ENCODE measurements around the gene TUBA1B. TPM values are rescaled to one million over a fixed set of nuclear protein-coding genes. Genes with fewer than 3 reads are reported as not detected.
A peak's percentile ranks its signal among the peaks of the same experiment; 100 is the strongest.

Gene TUBA1B
- total and polyA plus RNA-seq, 11 donors: 189 to 1,651 (median 464) TPM

DNA sequence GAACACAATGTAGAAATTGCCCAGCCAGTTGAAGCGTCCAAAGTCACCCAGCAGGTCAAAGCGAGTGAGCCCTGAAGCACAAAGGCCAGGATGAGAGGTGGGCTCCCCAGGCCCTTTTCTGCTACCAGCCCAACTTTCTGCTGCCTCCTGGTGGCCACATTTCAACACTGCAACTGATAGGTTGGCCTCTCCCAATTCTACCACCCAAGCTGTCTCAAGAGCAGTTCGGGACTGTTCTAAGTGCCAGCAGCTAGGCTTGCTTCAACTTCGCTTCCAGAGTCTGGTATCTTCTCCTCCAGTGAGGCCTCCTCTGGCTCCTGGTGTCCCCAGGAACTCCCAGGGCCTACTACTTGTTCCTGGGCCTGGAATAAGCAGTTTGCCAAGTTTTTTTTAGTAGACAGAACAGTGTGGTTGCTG is 33.2 kb downstream of the TUBA1B start:
- 68 to 73% (median 71%) methylated on average over 2 to 4 of the region's 4 CpGs for WGBS, 4 donors
- ATAC-seq (peak; percentile 13 to 35 (median 26)), DNase-seq (peak; percentile 27 to 60 (median 47))
- intact Hi-C loops (cut with DNase I): loop anchor here in 2 of 10 donors (5.0 kb wide), 1 partner anchor 36 kb away; the partner anchor contains the start of gene KMT2D (in 2 of the 2)
- Histone ChIP-seq H3K4me1 (peaks cover 0 to 23% (median 19%) of the 10 kb centered on the region in 12 donors), H3K27ac (no peak overlapping the region), H3K27me3 (peaks cover 0 to 19% (median 12%) of the 10 kb centered on the region in 9 donors), H3K9me3 (no peaks in the 10 kb centered on the region), H3K4me3 (no peak overlapping the region), H3K36me3 (peaks cover 7 to 75% (median 69%) of the 10 kb centered on the region in 9 donors)
- no peak for TF ChIP-seq POLR2A (IDR thresholded peaks at IDR 0.05)
- TF ChIP-seq, protein P1, sequence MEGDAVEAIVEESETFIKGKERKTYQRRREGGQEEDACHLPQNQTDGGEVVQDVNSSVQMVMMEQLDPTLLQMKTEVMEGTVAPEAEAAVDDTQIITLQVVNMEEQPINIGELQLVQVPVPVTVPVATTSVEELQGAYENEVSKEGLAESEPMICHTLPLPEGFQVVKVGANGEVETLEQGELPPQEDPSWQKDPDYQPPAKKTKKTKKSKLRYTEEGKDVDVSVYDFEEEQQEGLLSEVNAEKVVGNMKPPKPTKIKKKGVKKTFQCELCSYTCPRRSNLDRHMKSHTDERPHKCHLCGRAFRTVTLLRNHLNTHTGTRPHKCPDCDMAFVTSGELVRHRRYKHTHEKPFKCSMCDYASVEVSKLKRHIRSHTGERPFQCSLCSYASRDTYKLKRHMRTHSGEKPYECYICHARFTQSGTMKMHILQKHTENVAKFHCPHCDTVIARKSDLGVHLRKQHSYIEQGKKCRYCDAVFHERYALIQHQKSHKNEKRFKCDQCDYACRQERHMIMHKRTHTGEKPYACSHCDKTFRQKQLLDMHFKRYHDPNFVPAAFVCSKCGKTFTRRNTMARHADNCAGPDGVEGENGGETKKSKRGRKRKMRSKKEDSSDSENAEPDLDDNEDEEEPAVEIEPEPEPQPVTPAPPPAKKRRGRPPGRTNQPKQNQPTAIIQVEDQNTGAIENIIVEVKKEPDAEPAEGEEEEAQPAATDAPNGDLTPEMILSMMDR (IDR thresholded peaks at IDR 0.05): peak; percentile 68 to 85 (median 76)

DNA sequence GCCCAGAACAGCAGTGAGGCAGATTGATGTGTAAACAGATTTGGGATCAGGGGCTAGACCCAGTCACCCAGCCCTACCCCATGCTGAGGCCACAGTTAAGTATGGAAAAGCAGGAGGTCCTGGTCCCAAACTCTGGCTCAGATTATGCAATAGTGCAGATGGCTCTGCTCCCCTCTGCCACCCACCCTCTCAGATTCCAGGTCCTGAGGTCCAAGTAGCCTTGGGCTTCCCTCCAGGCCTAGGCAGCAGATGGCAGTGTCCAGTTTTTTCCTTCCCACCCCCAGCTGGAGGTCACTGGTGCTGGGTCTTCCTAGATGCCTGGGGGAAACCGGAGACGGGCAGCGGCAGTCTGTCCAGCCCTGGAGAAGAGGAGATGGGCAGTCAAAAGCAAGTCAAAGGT is 33.8 kb downstream of the TUBA1B start:
- peaks cover 0 to 26% (median 13%) of the 10 kb centered on the region in 9 donors for H3K27me3 ChIP-seq
- no peak for TF ChIP-seq POLR2A (IDR thresholded peaks at IDR 0.05)
- TF ChIP-seq, protein P1 (IDR thresholded peaks at IDR 0.05): no peak
- H3K4me3 ChIP-seq: no peak overlapping the region
- H3K4me1 ChIP-seq: peaks cover 3 to 29% (median 25%) of the 10 kb centered on the region in 12 donors
- H3K27ac ChIP-seq: no peak overlapping the region
- H3K9me3 ChIP-seq: no peaks in the 10 kb centered on the region
- DNase-seq (peak in 1 of 5 donors; percentile 24), ATAC-seq (no peak)
- 74 to 94% (median 86%) methylated on average over 3 of the region's 3 CpGs for WGBS, 4 donors
- H3K36me3 ChIP-seq: peaks cover 4 to 68% (median 63%) of the 10 kb centered on the region in 9 donors
- intact Hi-C loops (cut with DNase I): loop anchor here in 2 of 10 donors (5.0 kb wide), 1 partner anchor 35 kb away; the partner anchor contains the start of gene KMT2D (in 2 of the 2)

GRCh38 chr12:49094975-49095365 is 36.2 kb downstream of the TUBA1B start:
- TF ChIP-seq, protein P1 (IDR thresholded peaks at IDR 0.05): no peak
- no peak for TF ChIP-seq POLR2A (IDR thresholded peaks at IDR 0.05)
- Histone ChIP-seq H3K4me3 (peak overlapping the region in 2 of 12 donors; percentile 31 to 45), H3K36me3 (peaks cover 0 to 44% (median 39%) of the 10 kb centered on the region in 9 donors), H3K27ac (no peak overlapping the region), H3K9me3 (no peaks in the 10 kb centered on the region), H3K27me3 (peaks cover 0 to 50% (median 24%) of the 10 kb centered on the region in 9 donors), H3K4me1 (peaks cover 8 to 54% (median 45%) of the 10 kb centered on the region in 12 donors)
- ATAC-seq (no peak), DNase-seq (peak in 1 of 5 donors; percentile 7)
- intact Hi-C loops (cut with DNase I): loop anchor here in 3 of 10 donors (2.0 to 5.0 kb wide), 2 partner anchors 33 to 34 kb away; partner anchors contain the start of gene KMT2D (in 2 of the 3)
- 78 to 90% (median 83%) methylated on average over 2 of the region's 2 CpGs for WGBS, 4 donors

DNA sequence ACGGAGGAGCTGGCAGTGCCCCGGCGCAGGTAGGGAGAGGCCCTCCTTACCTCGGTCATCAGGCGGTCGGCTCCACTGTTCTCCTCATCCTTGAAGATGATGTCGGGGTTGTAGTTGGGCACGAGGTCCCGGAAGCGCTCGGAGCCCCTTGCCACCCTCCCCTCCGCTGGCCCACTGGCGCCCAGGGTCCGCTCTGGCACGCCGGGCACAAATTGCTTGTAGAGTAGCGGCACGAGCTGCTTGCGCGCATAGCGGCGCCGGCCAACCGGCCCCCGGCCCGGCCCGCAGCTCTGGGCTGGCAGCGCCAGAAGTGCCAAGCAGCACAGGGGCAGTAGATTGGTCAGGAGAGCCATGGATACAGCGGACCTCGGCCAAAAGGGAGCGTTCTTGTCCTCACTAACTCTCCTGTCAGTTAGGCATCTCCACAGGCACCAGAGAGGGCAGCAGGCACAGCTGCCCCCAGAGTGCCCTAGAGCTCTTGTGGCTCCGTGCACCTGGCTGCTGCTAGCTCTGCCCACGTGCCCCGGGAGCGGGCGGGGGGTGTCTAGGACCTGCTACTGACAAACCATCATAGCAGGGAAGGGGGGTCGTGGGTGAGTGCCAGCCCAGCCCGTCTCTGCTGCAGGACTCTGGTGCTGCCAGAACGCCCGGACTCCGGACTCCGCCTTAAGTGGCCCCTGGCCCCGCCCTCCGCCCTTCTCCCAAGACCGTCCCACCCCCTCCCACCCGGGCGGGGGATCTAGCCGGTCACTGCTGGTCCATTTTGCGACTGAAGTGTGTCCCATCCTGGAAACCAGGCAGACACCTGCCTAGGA is 36.8 kb downstream of the TUBA1B start, which contains the start of gene DHH:
DHH (minus strand) TSS at position 642 of the 815 bp plus-strand sequence; CDS start at position 353, 289 bp downstream.
- ATAC-seq (peak in 3 of 4 donors; percentile 22 to 35 (median 34)), DNase-seq (peak; percentile 44 to 75 (median 52))
- Histone ChIP-seq H3K4me1 (peaks cover 10 to 60% (median 50%) of the 10 kb centered on the region in 12 donors), H3K4me3 (peak within 1 kb of the TSS in 11 of 12 donors; percentile 2 to 52 (median 39)), H3K9me3 (no peaks in the 10 kb centered on the region), H3K27me3 (peaks cover 0 to 56% (median 30%) of the 10 kb centered on the region in 9 donors), H3K27ac (peak within 1 kb of the TSS in 3 of 12 donors; percentile 10 to 56 (median 27)), H3K36me3 (peaks cover 0 to 38% (median 33%) of the 10 kb centered on the region in 9 donors)
- intact Hi-C loops (cut with DNase I): loop anchor here in 1 of 10 donors (2.0 kb wide), 1 partner anchor 34 kb away; no protein-coding TSS in a partner anchor
- 2 to 5% (median 3%) methylated on average over 28 to 49 of the region's 49 CpGs for WGBS, 4 donors
- TF ChIP-seq POLR2A (IDR thresholded peaks at IDR 0.05): no peak
- TF ChIP-seq, protein P1 (IDR thresholded peaks at IDR 0.05): no peak
